ENCODE data around the gene LRRC8E. TPM values are rescaled to one million over a fixed set of nuclear protein-coding genes. Genes with fewer than 3 reads are reported as not detected.

LRRC8E gene
- 3.3 and 3.5 TPM in 2 replicates for total RNA-seq
- long read RNA-seq: 0 reads

GRCh38 chr19:7888145-7888825, at the start of gene LRRC8E:
TSS of gene LRRC8E (plus strand) at chr19:7888510. CDS start at chr19:7895604, 7,094 bp downstream.
- Mint-ChIP-seq H3K4me1 (ENCODE audit: unreplicated experiment) (peaks cover 15% of the 10 kb centered on the region), H3K27me3 (ENCODE audit: unreplicated experiment) (no peaks in the 10 kb centered on the region)

GRCh38 chr19:7839476-7839875, 48.8 kb upstream of the LRRC8E start:
- H3K36me3 Mint-ChIP-seq (ENCODE audit: unreplicated experiment): no peaks in the 10 kb centered on the region

More at GRCh38 chr19:7888145-7888825, at the start of gene LRRC8E:
- Mint-ChIP-seq H3K4me3 (ENCODE audit: unreplicated experiment) (peak within 1 kb of the TSS; percentile 55), H3K27ac (ENCODE audit: unreplicated experiment) (no peak within 1 kb of the TSS), H3K9me3 (ENCODE audit: unreplicated experiment) (no peaks in the 10 kb centered on the region), H3K36me3 (ENCODE audit: unreplicated experiment) (no peaks in the 10 kb centered on the region)
- no peak for TF ChIP-seq CTCF (IDR thresholded peaks at IDR 0.05)
- no peak for DNase-seq (ENCODE audit: extremely low spot score, unreplicated experiment)

GRCh38 chr19:7840629-7841028, 47.7 kb upstream of the LRRC8E start:
- H3K4me3 Mint-ChIP-seq (ENCODE audit: unreplicated experiment): no peak overlapping the region
- no peak overlapping the region for H3K27ac Mint-ChIP-seq (ENCODE audit: unreplicated experiment)
- H3K9me3 Mint-ChIP-seq (ENCODE audit: unreplicated experiment): no peaks in the 10 kb centered on the region
- H3K36me3 Mint-ChIP-seq (ENCODE audit: unreplicated experiment): no peaks in the 10 kb centered on the region
- no peaks in the 10 kb centered on the region for H3K27me3 Mint-ChIP-seq (ENCODE audit: unreplicated experiment)
- TF ChIP-seq CTCF (IDR thresholded peaks at IDR 0.05): no peak
- peaks cover 15% of the 10 kb centered on the region for H3K4me1 Mint-ChIP-seq (ENCODE audit: unreplicated experiment)
- no peak for DNase-seq (ENCODE audit: extremely low spot score, unreplicated experiment)

More at GRCh38 chr19:7839476-7839875, 48.8 kb upstream of the LRRC8E start:
- Mint-ChIP-seq H3K27me3 (ENCODE audit: unreplicated experiment) (no peaks in the 10 kb centered on the region), H3K4me1 (ENCODE audit: unreplicated experiment) (peaks cover 15% of the 10 kb centered on the region), H3K9me3 (ENCODE audit: unreplicated experiment) (no peaks in the 10 kb centered on the region), H3K27ac (ENCODE audit: unreplicated experiment) (no peak overlapping the region), H3K4me3 (ENCODE audit: unreplicated experiment) (no peak overlapping the region)
- TF ChIP-seq CTCF (IDR thresholded peaks at IDR 0.05): no peak
- no peak for DNase-seq (ENCODE audit: extremely low spot score, unreplicated experiment)

- TF ChIP-seq CTCF (IDR thresholded peaks at IDR 0.05): no peak
- Mint-ChIP-seq H3K27ac (ENCODE audit: unreplicated experiment) (no peak overlapping the region), H3K9me3 (ENCODE audit: unreplicated experiment) (no peaks in the 10 kb centered on the region), H3K4me1 (ENCODE audit: unreplicated experiment) (peaks cover 15% of the 10 kb centered on the region), H3K27me3 (ENCODE audit: unreplicated experiment) (no peaks in the 10 kb centered on the region), H3K4me3 (ENCODE audit: unreplicated experiment) (no peak overlapping the region), H3K36me3 (ENCODE audit: unreplicated experiment) (no peaks in the 10 kb centered on the region)
- no peak for DNase-seq (ENCODE audit: extremely low spot score, unreplicated experiment)
These were observed 46.3 kb upstream of the LRRC8E start for GRCh38 chr19:7841751-7842660.

Data from osteocyte (in vitro differentiated cells).